GM19025 (cell line): Measurements from ENCODE around the gene LARGE2.
A peak's percentile ranks its signal among the peaks of the same experiment; 100 is the strongest.
"Not testable (repeated sequence)": the region's sequence is repeated elsewhere in the genome, so short reads cannot be mapped to it uniquely, and the experiment has no call there.

Source experiments
- ATAC-seq: cut with Tn5 transposase; IDR thresholded peaks from one replicate; pipeline ENCODE4 v1.9.1; 2021; ENCODE audit warnings: mild to moderate bottlenecking, low read depth, moderate library complexity; ENCODE audit not compliant: unreplicated experiment

LARGE2 gene

DNA sequence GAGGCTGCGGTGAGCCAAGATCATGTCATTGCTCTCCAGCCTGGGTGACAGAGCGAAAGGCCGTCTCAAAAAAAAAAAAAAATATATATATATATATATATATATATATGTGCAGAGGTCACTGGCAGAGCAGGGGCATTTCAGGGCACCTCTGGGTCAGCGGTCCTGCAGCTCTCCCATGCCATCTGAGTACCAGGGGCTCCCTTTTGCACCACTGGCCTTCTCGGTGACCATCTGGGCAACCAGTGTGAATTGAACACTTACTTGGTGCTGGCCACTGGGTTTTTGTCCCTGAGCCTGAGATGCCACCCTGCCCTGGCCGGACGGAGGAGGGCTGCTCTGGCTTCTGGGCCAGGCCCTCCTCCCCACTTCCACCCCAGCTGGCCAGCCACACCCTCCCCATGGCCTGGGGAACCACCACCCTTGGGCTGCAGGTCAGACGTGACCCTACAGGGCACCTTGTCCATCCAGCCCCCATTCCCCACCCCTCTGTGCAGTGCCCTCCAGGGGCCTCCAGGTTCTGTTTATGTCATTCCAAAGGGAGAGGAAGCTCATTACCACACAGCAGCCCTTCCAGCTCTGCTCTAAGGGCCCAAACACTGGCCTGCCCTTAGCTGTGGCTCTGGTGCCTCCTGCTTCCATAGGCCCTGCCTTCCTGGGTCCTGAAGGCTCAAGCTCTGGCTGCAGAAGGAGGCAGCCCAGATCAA lies 26.8 kb upstream of the LARGE2 start:
- ATAC-seq, result no peak

DNA sequence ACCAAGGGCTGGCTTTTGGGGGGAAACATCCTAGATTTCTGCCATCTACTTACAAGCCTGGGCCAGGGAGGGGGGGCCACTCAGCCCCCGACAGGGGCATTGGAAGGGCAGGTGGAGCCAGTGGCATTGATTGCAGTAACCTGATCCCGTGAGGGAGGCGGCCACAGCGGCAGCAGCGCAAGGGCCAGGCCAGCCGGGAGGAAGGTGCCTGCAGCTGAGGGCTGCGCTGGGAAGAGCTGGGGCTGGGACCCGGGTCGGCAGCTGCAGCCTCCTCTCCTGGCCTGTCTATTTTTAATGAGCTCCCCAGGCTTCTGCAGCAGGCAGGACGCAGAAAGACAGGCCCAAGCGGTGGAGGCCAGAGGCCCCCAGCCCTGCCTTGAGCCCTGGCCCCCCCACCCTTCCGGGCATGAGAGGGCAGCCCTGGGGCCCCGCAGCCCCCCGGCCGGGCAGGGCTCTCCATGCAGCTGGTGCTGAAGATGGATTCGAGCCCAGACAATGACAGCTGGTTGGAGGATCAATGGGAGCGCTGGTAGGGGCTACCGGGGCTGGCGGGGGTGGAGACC lies 26.0 kb upstream of the LARGE2 start:
- ATAC-seq, result no peak

DNA sequence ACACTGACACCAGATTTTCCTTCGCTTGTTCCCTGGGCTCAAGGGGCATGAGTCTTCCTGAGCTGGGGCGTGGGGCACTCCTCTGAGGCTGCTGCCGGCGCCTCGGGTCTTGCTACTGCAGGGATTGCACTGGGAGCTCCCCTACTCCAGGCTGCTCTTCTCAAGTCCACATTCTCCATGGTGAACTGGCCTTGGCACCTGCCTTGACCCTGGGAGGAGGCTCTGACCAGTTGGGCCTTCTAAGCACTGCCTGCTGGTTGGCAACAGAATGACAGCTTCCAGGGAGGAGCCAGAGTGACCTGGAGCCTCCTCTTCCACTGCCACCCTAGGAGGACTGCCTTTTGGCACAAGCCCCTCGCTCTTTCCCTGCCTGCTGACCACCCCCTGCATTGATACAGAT lies 24.9 kb upstream of the LARGE2 start:
- ATAC-seq, result no peak

DNA sequence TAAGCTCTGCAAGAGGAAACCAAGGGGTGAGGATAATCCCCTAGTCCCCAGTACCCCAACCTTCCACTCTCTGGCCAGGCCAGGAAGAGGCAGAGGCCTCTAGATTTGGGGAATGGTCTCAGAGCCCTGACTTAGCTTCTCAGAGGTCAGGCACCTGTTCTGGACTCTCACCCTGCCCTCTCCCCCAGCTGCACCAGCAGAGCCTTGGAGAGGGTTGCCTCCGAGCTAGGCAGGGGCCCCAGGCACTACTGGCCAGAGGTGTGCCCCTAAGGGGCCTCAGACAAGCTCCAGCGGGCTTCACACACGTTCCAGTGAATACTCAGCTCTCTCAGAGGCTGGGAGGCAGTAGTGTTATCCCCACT lies 23.4 kb upstream of the LARGE2 start:
- ATAC-seq, result no peak

DNA sequence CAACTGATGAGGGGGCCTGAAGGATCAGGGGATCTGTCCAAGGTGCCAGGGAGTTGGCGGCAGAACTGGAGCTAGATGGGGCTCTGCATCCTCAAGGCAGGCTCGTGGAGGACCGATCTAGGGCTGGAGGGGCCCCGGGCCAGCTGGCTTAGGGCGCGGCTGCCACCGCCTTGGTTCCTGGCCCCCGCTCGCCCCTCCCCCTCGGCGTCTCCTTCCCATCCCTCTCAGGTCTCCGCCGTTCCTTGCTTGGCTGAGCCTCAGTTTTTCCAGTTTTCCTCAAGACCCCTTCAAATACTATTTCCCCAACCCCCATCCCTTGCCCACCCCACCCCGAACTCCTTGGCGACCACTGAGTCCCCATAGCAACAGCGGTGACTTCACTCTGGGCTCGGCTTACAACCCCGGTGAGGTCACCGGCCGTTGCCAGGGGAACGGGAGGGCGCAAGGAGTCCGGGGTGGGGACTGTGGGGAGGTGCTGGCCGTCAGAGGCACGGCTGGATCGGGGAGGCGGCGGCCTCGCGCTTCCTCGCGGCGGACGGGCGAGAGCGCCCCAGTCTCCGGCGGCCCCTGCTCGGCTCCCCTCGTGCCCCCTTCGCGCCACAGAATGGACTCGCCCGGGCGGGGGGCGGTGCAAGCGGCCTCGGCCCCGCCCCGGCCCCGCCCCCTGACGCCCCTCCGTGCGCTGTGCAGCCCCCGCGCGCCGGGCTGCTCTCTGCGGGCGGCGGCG lies 22.8 kb upstream of the LARGE2 start:
- peak; percentile 74 for ATAC-seq

DNA sequence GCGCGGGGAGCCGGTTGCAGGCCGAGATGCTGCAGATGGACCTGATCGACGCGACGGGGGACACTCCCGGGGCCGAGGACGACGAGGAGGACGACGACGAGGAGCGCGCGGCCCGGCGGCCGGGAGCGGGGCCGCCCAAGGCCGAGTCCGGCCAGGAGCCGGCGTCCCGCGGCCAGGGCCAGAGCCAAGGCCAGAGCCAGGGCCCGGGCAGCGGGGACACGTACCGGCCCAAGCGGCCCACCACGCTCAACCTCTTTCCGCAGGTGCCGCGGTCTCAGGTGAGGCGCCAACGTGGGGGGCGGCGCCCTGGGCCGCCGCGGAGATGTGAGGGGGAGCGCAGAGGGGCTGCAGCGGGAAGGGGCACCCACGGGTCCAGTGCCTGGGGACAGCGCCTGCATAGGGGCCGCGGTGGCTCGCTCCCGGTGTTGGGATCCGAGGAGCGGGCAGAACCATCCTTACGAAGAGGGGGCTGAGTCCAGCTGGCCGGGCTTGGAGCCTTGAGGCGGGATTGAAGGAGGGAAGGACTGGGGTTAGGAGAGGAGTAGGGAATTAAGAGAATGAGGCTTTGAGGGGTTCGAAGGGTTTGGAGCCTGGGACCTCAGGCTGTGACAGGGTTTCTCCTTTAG lies 22.2 kb upstream of the LARGE2 start:
- ATAC-seq, result not testable (repeated sequence)

DNA sequence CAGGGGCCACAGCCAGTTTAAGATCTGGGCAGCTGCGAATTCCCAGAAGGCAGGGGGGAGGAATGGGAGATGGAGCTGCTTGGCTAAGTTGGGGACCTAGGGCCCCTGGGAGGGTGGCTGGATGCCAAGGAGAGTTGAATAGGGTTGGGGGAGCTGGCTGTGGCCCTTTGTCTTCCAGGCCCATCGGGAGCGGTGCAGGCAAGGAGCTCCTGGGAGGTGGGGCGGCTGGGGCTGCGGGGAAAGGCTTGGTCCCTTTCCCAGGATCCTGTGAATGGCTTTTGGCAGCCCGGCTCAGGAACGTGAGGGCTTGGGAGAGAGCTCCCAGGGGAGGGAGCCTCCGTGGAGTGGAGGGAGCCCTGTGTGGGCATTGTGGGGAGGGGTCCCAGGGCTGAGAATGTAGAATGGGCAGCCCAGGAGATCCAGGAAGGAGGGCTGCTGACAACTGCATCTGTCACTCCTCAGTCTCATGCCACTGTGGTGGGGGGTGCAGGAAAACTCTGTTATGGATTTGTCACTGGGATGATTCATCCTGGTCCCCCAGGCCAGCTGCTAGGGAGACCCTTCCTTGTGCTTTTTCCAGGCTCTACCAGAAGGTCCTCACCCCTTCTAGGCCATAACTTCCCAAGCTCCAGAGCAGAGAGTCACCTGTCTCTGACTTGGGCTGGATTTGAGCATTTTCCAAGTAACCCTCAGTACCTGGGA lies 21.4 kb upstream of the LARGE2 start:
- no peak for ATAC-seq

DNA sequence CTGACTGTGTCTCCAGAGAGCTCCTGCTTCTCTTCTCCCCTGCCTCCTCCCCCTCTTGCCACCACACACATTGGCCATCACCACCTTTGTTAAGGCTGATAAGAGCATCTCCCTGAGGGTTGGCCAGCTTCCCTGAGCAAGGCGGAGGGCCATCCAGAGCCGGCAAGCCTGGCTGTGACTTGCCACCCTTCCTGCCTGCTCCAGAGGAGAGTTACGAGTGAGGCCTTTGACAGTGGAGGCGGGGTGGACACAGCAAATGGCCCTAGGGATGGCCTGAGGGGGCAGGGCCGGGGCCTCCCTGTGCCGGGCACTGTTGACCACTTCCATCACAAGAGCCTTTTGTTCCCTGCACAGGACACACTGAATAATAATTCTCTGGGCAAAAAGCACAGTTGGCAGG lies 20.8 kb upstream of the LARGE2 start:
- no peak for ATAC-seq

DNA sequence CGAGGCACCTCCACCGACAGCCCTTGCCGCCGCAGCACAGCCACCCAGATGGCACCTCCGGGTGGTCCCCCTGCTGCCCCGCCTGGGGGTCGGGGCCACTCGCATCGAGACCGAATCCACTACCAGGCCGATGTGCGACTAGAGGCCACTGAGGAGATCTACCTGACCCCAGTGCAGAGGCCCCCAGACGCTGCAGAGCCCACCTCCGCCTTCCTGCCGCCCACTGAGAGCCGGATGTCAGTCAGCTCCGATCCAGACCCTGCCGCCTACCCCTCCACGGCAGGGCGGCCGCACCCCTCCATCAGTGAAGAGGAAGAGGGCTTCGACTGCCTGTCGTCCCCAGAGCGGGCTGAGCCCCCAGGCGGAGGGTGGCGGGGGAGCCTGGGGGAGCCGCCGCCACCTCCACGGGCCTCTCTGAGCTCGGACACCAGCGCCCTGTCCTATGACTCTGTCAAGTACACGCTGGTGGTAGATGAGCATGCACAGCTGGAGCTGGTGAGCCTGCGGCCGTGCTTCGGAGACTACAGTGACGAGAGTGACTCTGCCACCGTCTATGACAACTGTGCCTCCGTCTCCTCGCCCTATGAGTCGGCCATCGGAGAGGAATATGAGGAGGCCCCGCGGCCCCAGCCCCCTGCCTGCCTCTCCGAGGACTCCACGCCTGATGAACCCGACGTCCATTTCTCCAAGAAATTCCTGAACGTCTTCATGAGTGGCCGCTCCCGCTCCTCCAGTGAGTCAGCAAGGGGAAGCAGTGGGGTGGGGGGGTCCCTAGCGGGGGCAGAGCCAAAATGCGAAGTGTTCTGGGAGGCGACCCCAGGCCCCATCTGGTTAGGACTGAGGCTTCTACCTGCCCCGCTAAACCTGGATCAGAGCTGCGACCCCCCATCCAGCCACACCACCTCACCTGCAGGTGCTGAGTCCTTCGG lies 19.7 kb upstream of the LARGE2 start:
- no peak for ATAC-seq

DNA sequence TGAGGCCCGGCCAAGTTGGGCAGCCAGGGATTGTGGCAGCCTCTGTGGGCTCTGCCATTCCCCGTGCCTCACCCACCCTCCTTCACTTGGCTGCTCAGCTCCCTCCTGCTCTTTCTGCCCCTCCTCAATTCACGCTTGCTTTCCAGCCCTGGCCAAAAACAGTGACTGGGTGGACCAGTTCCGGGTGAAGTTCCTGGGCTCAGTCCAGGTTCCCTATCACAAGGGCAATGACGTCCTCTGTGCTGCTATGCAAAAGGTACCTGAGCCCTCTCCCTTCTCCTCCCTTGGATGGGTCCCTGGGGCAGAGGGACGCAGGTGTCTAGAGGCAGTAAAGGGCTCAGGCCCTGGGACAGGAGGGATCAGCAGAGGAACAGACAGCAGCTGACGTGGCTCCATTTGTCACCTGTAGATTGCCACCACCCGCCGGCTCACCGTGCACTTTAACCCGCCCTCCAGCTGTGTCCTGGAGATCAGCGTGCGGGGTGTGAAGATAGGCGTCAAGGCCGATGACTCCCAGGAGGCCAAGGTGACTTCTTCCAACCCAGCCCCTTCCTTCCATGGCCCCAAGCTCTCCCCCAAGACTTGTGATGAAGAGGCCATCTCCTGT lies 18.0 kb upstream of the LARGE2 start:
- ATAC-seq, result no peak

DNA sequence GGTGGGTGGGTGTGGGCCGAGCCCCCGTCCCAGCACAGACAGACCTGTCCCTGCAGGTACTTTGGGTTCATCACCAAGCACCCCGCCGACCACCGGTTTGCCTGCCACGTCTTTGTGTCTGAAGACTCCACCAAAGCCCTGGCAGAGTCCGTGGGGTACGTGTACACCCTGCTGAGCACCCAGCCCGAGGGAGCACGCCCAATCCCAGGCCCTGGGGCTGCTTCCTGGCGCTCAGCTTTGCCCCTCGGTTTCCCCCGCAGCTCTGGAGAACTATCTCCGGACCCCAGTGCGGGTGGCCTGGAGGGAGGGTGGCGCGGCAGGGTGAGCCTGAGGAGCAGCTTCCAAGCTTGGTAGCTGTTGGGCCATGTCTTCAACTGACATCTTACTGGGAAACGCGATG lies 17.4 kb upstream of the LARGE2 start:
- no peak for ATAC-seq

DNA sequence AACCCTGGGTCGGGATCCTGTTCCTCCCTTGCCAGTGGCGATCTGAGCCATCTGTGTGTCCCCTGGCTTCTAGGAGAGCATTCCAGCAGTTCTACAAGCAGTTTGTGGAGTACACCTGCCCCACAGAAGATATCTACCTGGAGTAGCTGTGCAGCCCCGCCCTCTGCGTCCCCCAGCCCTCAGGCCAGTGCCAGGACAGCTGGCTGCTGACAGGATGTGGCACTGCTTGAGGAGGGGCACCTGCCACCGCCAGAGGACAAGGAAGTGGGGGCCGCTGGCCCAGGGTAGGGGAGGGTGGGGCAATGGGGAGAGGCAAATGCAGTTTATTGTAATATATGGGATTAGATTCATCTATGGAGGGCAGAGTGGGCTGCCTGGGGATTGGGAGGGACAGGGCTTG lies 16.9 kb upstream of the LARGE2 start:
- not testable (repeated sequence) for ATAC-seq

DNA sequence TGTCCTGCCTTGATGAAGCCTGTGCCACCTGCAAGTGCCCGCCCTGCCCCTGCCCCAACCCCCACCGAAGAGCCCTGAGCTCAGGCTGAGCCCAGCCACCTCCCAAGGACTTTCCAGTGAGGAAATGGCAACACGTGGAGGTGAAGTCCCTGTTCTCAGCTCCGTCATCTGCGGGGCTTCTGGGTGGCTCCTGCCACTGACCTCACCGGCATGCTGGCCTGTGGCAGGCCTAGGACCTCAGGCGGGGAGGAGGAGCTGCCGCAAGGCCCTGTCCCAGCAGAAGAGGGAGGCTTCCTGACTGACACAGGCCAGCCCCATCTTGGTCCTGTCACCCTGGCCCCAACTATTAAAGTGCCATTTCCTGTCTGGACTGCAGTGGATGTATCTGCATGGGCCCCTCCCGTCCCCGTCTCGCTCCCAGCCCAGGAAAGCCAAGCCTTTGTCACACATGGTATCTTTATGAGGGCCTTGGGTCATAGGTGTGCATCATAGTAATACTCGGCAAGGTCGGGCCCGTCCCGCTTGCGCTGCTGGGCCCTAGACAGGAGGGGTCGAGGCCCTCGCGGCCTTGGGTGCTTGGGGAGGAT lies 16.3 kb upstream of the LARGE2 start:
- ATAC-seq, result no peak

DNA sequence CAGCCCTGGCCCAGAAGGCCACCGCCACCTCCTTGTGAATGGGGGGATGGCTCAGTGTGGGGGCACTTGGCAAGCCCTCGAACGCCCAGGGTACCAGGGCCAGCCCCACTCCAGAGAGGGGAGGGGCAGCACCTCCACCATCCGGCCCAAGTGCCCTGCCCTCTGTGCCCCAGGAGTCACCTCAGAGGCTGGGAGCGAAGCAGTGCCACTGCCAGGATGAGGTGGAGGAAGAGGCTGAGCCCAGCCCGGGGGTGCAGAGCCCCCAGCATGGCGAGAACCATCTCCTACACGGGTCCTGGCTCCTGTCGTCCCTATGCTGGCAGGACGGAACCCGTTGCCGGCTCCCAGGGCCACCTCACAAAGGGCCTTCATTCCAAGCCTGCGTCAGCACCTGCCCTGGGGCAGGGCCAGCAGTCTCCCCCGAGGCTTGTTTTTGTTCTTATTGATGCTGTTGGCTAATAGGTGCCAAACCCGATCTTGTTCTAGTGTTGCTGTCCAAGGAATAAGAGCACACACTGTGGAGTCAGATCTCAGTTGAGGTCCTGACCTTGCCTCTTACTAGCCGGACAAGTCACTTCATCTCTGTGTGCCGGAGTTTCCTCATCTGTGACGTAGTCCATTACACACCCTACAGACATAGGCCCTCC lies 15.4 kb upstream of the LARGE2 start, which contains the start of gene FREY1:
TSS of gene FREY1 (minus strand) at position 307 of the 647 bp plus-strand sequence. CDS start at position 281, 26 bp downstream.
- ATAC-seq, result no peak

DNA sequence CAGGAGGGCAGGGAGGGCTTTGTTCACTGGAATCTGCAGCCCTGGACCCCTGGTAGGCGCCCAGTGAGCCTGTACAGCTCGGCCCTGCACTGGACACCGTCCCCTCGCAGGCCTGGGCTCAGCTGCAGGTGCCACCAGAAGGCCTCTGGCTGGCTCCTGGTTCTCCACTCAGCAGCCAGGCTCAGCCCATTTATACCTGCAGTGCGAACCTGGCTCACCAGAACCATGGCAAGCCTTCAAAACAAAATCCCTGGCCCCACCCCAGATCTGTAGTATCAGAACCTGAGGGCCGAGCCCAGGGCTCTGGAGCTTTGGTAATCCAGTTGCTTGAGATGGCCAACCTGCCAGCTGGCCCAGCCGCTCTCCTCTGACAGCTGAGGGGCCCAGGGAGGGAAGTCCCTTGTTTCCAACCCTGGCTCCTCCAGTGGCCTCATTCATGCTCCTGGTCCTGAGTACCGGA lies 14.5 kb upstream of the LARGE2 start:
- ATAC-seq, result no peak

DNA sequence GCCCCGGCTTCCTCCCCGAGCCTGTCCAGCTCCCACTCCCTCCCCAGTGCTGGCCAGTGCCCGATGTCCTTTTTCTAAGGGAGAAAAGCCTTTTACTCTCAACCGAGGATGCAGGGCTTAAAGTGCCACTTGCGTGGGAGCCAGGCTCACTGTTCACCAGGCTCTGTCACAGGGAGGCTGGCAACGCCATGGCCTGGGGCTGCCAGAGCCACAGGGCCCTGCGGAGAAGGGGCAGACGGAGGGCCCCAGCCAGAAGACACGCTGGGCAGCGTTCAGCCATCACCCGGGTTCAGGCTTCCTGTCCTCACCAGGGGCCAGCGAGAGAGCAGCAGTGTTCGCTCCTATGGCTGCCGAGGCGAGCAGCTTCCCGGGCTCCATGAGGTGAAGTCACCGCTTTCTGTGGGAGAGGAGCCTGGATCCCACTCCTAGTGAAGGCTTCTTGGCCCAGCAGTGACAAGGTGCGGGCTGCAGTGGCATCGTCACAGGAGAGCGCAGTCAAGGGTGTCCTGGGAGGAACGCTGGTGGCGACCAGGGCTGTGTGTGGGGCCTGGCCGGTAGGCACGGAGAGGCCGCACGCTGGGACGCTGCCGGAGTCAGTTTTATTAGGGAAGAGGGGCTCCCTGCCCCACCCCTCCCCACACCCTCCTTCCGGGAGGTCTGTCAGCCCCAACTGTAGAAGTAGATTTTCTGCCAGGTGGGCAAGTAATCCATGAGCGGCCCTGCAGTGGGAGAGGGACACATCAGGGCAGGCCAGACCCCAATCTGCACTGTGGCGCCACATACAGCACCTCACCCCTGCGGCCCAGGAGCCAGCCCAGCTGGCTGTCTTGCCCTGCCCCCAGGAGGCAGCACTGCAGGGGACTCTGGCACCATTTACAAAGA lies 12.6 kb upstream of the LARGE2 start:
- no peak for ATAC-seq

DNA sequence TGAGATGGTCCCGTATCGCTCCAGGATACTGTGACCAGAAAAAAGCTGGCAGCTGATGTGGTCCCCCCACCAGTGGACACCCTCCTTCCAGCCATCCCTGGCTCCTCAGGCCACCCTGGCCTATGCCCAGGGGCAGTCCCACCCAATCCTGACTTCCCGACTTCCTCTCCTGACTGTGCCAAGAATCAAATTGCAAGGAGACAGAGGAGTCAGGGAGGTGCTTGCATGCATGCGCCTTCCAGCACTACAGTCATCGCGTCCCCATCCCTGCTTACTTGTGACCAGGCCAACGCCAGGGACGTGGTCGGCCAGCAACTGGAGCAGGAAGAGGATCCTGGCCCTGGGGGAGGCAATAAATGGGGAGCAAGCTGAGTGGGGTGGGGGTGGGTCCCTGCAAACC lies 11.8 kb upstream of the LARGE2 start:
- no peak for ATAC-seq
